ENCODE data around the gene DUSP9.

DUSP9 gene

GRCh38 chrX:153646620-153647373 is at the start of gene DUSP9:
DUSP9 (plus strand) TSS chrX:153647203; CDS start chrX:153647954, 751 bp downstream.
- no peaks in the 10 kb centered on the region for H3K9me3 ChIP-seq (ENCODE audit: insufficient read depth, low read length)
- peaks cover 64% of the 10 kb centered on the region for H3K27me3 ChIP-seq (ENCODE audit: insufficient read depth, insufficient read length)
- no peak within 1 kb of the TSS for H3K4me3 ChIP-seq (ENCODE audit: insufficient read length, low read depth)
- no peaks in the 10 kb centered on the region for H3K36me3 ChIP-seq (ENCODE audit: insufficient read depth, insufficient read length, low read length)
- TF ChIP-seq ZNF274 (IDR thresholded peaks at IDR 0.05; ENCODE audit: low read depth, low read length) = no peak
- TF ChIP-seq YY1 (IDR thresholded peaks at IDR 0.05; ENCODE audit: insufficient read depth, insufficient read length) = no peak
- no peak for TF ChIP-seq SUZ12 (IDR thresholded peaks at IDR 0.05; ENCODE audit: extremely low read depth, insufficient read depth, insufficient read length)
- peak within 1 kb of the TSS; percentile 32 for H3K9ac ChIP-seq (ENCODE audit: insufficient read length, low read depth)
- no peaks in the 10 kb centered on the region for H3K4me1 ChIP-seq (ENCODE audit: insufficient read depth, insufficient read length)
- DNase-seq (ENCODE audit: low read depth, low spot score) = no peak

GRCh38 chrX:153598541-153599191 is 48.3 kb upstream of the DUSP9 start, which contains the start of gene CCNQ:
CCNQ (minus strand) TSS chrX:153599139; CDS start chrX:153599073, 66 bp downstream.
- Histone ChIP-seq H3K4me3 (ENCODE audit: insufficient read length, low read depth) (peak within 1 kb of the TSS; percentile 53), H3K27me3 (ENCODE audit: insufficient read depth, insufficient read length) (no peaks in the 10 kb centered on the region), H3K36me3 (ENCODE audit: insufficient read depth, insufficient read length, low read length) (peaks cover 13% of the 10 kb centered on the region), H3K4me1 (ENCODE audit: insufficient read depth, insufficient read length) (no peaks in the 10 kb centered on the region), H3K9me3 (ENCODE audit: insufficient read depth, low read length) (no peaks in the 10 kb centered on the region), H3K9ac (ENCODE audit: insufficient read length, low read depth) (peak within 1 kb of the TSS; percentile 72)
- TF ChIP-seq ZNF274 (IDR thresholded peaks at IDR 0.05; ENCODE audit: low read depth, low read length) = no peak
- no peak for TF ChIP-seq YY1 (IDR thresholded peaks at IDR 0.05; ENCODE audit: insufficient read depth, insufficient read length)
- TF ChIP-seq SUZ12 (IDR thresholded peaks at IDR 0.05; ENCODE audit: extremely low read depth, insufficient read depth, insufficient read length) = no peak
- no peak for DNase-seq (ENCODE audit: low read depth, low spot score)

- Histone ChIP-seq H3K27me3 (ENCODE audit: insufficient read depth, insufficient read length) (no peaks in the 10 kb centered on the region), H3K4me3 (ENCODE audit: insufficient read length, low read depth) (peak overlapping the region; percentile 37), H3K36me3 (ENCODE audit: insufficient read depth, insufficient read length, low read length) (peaks cover 7% of the 10 kb centered on the region), H3K9ac (ENCODE audit: insufficient read length, low read depth) (peak overlapping the region; percentile 61), H3K9me3 (ENCODE audit: insufficient read depth, low read length) (no peaks in the 10 kb centered on the region), H3K4me1 (ENCODE audit: insufficient read depth, insufficient read length) (no peaks in the 10 kb centered on the region)
- TF ChIP-seq ZNF274 (IDR thresholded peaks at IDR 0.05; ENCODE audit: low read depth, low read length) (no peak), SUZ12 (IDR thresholded peaks at IDR 0.05; ENCODE audit: extremely low read depth, insufficient read depth, insufficient read length) (no peak), YY1 (IDR thresholded peaks at IDR 0.05; ENCODE audit: insufficient read depth, insufficient read length) (no peak)
- DNase-seq (ENCODE audit: low read depth, low spot score) = peak; percentile 54
Observed at GRCh38 chrX:153599192-153600031, 47.6 kb upstream of the DUSP9 start.

- Histone ChIP-seq H3K27me3 (ENCODE audit: insufficient read depth, insufficient read length) (no peaks in the 10 kb centered on the region), H3K36me3 (ENCODE audit: insufficient read depth, insufficient read length, low read length) (peaks cover 5% of the 10 kb centered on the region), H3K9me3 (ENCODE audit: insufficient read depth, low read length) (no peaks in the 10 kb centered on the region), H3K4me1 (ENCODE audit: insufficient read depth, insufficient read length) (no peaks in the 10 kb centered on the region), H3K4me3 (ENCODE audit: insufficient read length, low read depth) (peak overlapping the region; percentile 37), H3K9ac (ENCODE audit: insufficient read length, low read depth) (peak overlapping the region; percentile 61)
- no peak for TF ChIP-seq YY1 (IDR thresholded peaks at IDR 0.05; ENCODE audit: insufficient read depth, insufficient read length)
- no peak for TF ChIP-seq SUZ12 (IDR thresholded peaks at IDR 0.05; ENCODE audit: extremely low read depth, insufficient read depth, insufficient read length)
- TF ChIP-seq ZNF274 (IDR thresholded peaks at IDR 0.05; ENCODE audit: low read depth, low read length) = no peak
- DNase-seq (ENCODE audit: low read depth, low spot score) = no peak
Observed at GRCh38 chrX:153600032-153600373, 47.0 kb upstream of the DUSP9 start.

- Histone ChIP-seq H3K9me3 (ENCODE audit: insufficient read depth, low read length) (no peaks in the 10 kb centered on the region), H3K4me1 (ENCODE audit: insufficient read depth, insufficient read length) (no peaks in the 10 kb centered on the region), H3K36me3 (ENCODE audit: insufficient read depth, insufficient read length, low read length) (no peaks in the 10 kb centered on the region), H3K9ac (ENCODE audit: insufficient read length, low read depth) (no peak overlapping the region), H3K27me3 (ENCODE audit: insufficient read depth, insufficient read length) (no peaks in the 10 kb centered on the region), H3K4me3 (ENCODE audit: insufficient read length, low read depth) (no peak overlapping the region)
- no peak for TF ChIP-seq YY1 (IDR thresholded peaks at IDR 0.05; ENCODE audit: insufficient read depth, insufficient read length)
- no peak for TF ChIP-seq SUZ12 (IDR thresholded peaks at IDR 0.05; ENCODE audit: extremely low read depth, insufficient read depth, insufficient read length)
- no peak for TF ChIP-seq ZNF274 (IDR thresholded peaks at IDR 0.05; ENCODE audit: low read depth, low read length)
- no peak for DNase-seq (ENCODE audit: low read depth, low spot score)
Observed at GRCh38 chrX:153600921-153601320, 46.1 kb upstream of the DUSP9 start.

GRCh38 chrX:153601511-153602110 is 45.4 kb upstream of the DUSP9 start:
- Histone ChIP-seq H3K9me3 (ENCODE audit: insufficient read depth, low read length) (no peaks in the 10 kb centered on the region), H3K4me3 (ENCODE audit: insufficient read length, low read depth) (no peak overlapping the region), H3K36me3 (ENCODE audit: insufficient read depth, insufficient read length, low read length) (no peaks in the 10 kb centered on the region), H3K9ac (ENCODE audit: insufficient read length, low read depth) (no peak overlapping the region), H3K4me1 (ENCODE audit: insufficient read depth, insufficient read length) (no peaks in the 10 kb centered on the region), H3K27me3 (ENCODE audit: insufficient read depth, insufficient read length) (no peaks in the 10 kb centered on the region)
- no peak for DNase-seq (ENCODE audit: low read depth, low spot score)
- TF ChIP-seq ZNF274 (IDR thresholded peaks at IDR 0.05; ENCODE audit: low read depth, low read length) (no peak), SUZ12 (IDR thresholded peaks at IDR 0.05; ENCODE audit: extremely low read depth, insufficient read depth, insufficient read length) (no peak), YY1 (IDR thresholded peaks at IDR 0.05; ENCODE audit: insufficient read depth, insufficient read length) (no peak)

Data from NT2/D1 (cell line).